ENCODE data around the gene ANKDD1B. TPM values are rescaled to one million over a fixed set of nuclear protein-coding genes. Genes with fewer than 3 reads are reported as not detected.

The ANKDD1B gene
- polyA plus RNA-seq, 3 donors, result 0.32 TPM; not detected in 2

DNA sequence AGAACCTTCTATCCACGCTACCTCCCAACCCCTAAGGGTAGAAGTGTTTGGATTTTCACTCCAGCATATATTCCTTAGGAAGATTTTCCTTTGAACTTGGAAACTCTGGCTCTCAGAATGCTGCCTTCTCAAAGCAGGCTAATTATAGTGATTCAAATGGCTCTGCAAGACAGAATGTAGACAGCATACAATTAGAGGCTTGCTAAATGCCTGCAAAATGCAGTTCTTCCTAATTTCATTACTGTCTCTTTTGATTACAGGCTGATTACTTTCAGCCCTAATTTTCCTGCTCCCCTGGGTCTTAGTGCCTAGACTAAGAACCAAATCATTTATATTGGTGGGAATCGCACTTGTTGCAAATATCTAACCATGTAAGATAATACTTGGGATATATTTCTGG lies 50.8 kb downstream of the ANKDD1B start:
- no peaks in the 10 kb centered on the region for H4K20me1 ChIP-seq (ENCODE audit: insufficient read depth, low read length)
- TF ChIP-seq, protein P1, sequence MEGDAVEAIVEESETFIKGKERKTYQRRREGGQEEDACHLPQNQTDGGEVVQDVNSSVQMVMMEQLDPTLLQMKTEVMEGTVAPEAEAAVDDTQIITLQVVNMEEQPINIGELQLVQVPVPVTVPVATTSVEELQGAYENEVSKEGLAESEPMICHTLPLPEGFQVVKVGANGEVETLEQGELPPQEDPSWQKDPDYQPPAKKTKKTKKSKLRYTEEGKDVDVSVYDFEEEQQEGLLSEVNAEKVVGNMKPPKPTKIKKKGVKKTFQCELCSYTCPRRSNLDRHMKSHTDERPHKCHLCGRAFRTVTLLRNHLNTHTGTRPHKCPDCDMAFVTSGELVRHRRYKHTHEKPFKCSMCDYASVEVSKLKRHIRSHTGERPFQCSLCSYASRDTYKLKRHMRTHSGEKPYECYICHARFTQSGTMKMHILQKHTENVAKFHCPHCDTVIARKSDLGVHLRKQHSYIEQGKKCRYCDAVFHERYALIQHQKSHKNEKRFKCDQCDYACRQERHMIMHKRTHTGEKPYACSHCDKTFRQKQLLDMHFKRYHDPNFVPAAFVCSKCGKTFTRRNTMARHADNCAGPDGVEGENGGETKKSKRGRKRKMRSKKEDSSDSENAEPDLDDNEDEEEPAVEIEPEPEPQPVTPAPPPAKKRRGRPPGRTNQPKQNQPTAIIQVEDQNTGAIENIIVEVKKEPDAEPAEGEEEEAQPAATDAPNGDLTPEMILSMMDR (IDR thresholded peaks at IDR 0.05), result no peak
- H3K9me3 ChIP-seq (replicated peaks in 1 of 2; ENCODE audit: control insufficient read depth in 1 of 2, insufficient read depth in 1 of 2, low read length in 2 of 2), result no peaks in the 10 kb centered on the region
- H3K36me3 Mint-ChIP-seq, result no peaks in the 10 kb centered on the region
- no peak overlapping the region for H3K4me2 ChIP-seq (replicated peaks; ENCODE audit: extremely low read depth, low read length, poor library complexity, severe bottlenecking)
- H3K9me3 Mint-ChIP-seq, result peaks cover 0 to 3% (median 0%) of the 10 kb centered on the region in 7 donors
- no peak overlapping the region for H3K4me3 Mint-ChIP-seq
- no peak overlapping the region for H3K4me3 ChIP-seq (replicated peaks in 1 of 3; ENCODE audit: low read depth in 2 of 3, low read length in 3 of 3)
- peaks cover 21 to 25% of the 10 kb centered on the region in 2 donors for H3K4me1 ChIP-seq (ENCODE audit: control insufficient read depth in 1 of 2, insufficient read depth in 2 of 2, low read length in 2 of 2)
- no CpG with 5 or more reads among the region's 2 CpGs for WGBS (ENCODE audit: insufficient coverage)
- H3K27ac ChIP-seq (ENCODE audit: low read depth in 1 of 2, low read length in 2 of 2), result no peak overlapping the region
- H3K9ac ChIP-seq (ENCODE audit: insufficient read depth, low read length, poor library complexity, severe bottlenecking), result no peak overlapping the region
- H3K79me2 ChIP-seq (ENCODE audit: insufficient read depth, low read length), result no peaks in the 10 kb centered on the region
- H3K27ac Mint-ChIP-seq, result no peak overlapping the region
- H3K4me1 Mint-ChIP-seq, result peaks cover 20% of the 10 kb centered on the region
- intact Hi-C loops (cut with micrococcal nuclease), result loop anchor here in 1 of 2 donors (10.0 kb wide), 2 partner anchors 167 to 427 kb away; partner anchors contain the start of gene ANKRD31
- H3K36me3 ChIP-seq (replicated peaks in 1 of 2; ENCODE audit: control insufficient read depth in 1 of 2, insufficient read depth in 2 of 2, low read length in 2 of 2), result no peaks in the 10 kb centered on the region
- H2AFZ ChIP-seq (ENCODE audit: insufficient read depth, low read depth, low read length, poor library complexity, severe bottlenecking), result no peak overlapping the region
- peaks cover 0 to 1% (median 0%) of the 10 kb centered on the region in 3 donors for H3K27me3 Mint-ChIP-seq (ENCODE audit: low read depth in 3 of 3)
- no peaks in the 10 kb centered on the region for H3K27me3 ChIP-seq (ENCODE audit: control insufficient read depth in 2 of 2, insufficient read depth in 2 of 2, low read length in 2 of 2)
- DNase-seq, result no peak

DNA sequence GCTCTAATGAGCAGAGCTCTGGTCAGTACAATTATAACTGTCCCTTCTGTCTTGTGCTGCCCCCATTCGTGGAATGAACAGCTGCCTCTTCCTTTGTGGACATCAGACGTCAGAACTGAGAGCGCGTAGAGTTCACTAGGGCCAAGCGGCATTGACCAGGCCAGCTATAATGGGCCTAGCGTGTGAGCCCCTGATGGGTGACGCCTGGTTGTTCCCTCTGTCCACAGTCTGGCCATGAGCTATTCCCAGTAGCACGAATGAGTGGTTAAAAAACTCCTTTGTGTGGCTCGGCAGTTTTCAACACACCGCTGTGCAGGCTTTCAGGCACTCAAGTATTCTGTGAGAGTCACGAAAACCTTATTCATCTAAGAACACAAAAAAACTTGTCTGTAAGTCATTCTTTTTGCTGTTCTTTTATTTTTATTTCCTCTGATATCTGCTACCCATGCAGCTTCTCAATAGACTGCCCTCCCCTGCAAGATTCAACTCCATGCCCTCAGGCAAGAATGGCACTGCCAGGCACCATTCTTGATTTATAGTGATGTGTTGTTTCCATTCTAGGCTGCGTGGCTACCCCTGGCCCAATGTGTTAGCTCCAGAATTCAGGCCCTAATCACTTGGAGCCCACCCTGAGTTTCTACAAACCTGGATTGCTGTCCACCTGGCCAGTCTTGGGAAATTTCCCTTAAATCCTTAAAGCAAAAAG lies 52.5 kb downstream of the ANKDD1B start:
- H4K20me1 ChIP-seq (ENCODE audit: insufficient read depth, low read length), result no peaks in the 10 kb centered on the region
- Mint-ChIP-seq H3K4me1 (peaks cover 26% of the 10 kb centered on the region), H3K4me3 (no peak overlapping the region), H3K27me3 (ENCODE audit: low read depth in 3 of 3) (no peaks in the 10 kb centered on the region), H3K9me3 (peaks cover 0 to 3% (median 0%) of the 10 kb centered on the region in 7 donors), H3K27ac (peak overlapping the region in 1 of 7 donors; percentile 49), H3K36me3 (no peaks in the 10 kb centered on the region)
- DNase-seq, result no peak
- no peak overlapping the region for H3K27ac ChIP-seq (ENCODE audit: low read depth in 1 of 2, low read length in 2 of 2)
- H3K4me1 ChIP-seq (ENCODE audit: control insufficient read depth in 1 of 2, insufficient read depth in 2 of 2, low read length in 2 of 2), result peaks cover 21 to 32% of the 10 kb centered on the region in 2 donors
- H3K9me3 ChIP-seq (replicated peaks in 1 of 2; ENCODE audit: control insufficient read depth in 1 of 2, insufficient read depth in 1 of 2, low read length in 2 of 2), result no peaks in the 10 kb centered on the region
- TF ChIP-seq, protein P1 (IDR thresholded peaks at IDR 0.05), result no peak
- no peak overlapping the region for H2AFZ ChIP-seq (ENCODE audit: insufficient read depth, low read depth, low read length, poor library complexity, severe bottlenecking)
- WGBS (ENCODE audit: insufficient coverage), result 96% methylated on average over 11 of the region's 12 CpGs
- no peaks in the 10 kb centered on the region for H3K79me2 ChIP-seq (ENCODE audit: insufficient read depth, low read length)
- no peak overlapping the region for H3K9ac ChIP-seq (ENCODE audit: insufficient read depth, low read length, poor library complexity, severe bottlenecking)
- no peak overlapping the region for H3K4me3 ChIP-seq (replicated peaks in 1 of 3; ENCODE audit: low read depth in 2 of 3, low read length in 3 of 3)
- H3K36me3 ChIP-seq (replicated peaks in 1 of 2; ENCODE audit: control insufficient read depth in 1 of 2, insufficient read depth in 2 of 2, low read length in 2 of 2), result no peaks in the 10 kb centered on the region
- intact Hi-C loops (cut with micrococcal nuclease), result loop anchor here in 1 of 2 donors (10.0 kb wide), 2 partner anchors 169 to 429 kb away; partner anchors contain the start of gene ANKRD31
- H3K27me3 ChIP-seq (ENCODE audit: control insufficient read depth in 2 of 2, insufficient read depth in 2 of 2, low read length in 2 of 2), result no peaks in the 10 kb centered on the region
- H3K4me2 ChIP-seq (replicated peaks; ENCODE audit: extremely low read depth, low read length, poor library complexity, severe bottlenecking), result no peak overlapping the region
